Endothelial cell of umbilical vein (primary cell): Measurements from ENCODE around the gene SATB1. TPM values are rescaled to one million over a fixed set of nuclear protein-coding genes. Genes with fewer than 3 reads are reported as not detected.

Source experiments
- BruUV-seq: library from RNA; stranded (reverse); fragments of 400-500 nt; replicated peaks from 2 replicates; lab custom pipeline; 2021; lab: Mats Ljungman, UMichigan
- CTCF ChIA-PET: fragments of 300-600, 350-600 bp; sonication (Branson Sonifier 250); formaldehyde crosslinking; loops from one replicate; lab custom pipeline; 2021; ENCODE audit warnings: antibody characterized with exemption, inconsistent platforms; lab: Charles Lee
- POLR2A ChIA-PET: fragments of 300-600, 350-600 bp; sonication (Branson Sonifier 250); formaldehyde crosslinking; loops from one replicate; lab custom pipeline; 2021; ENCODE audit warnings: antibody characterized with exemption, inconsistent platforms; lab: Charles Lee
- DNase-seq: peaks from one replicate; pipeline ENCODE4 v3.0.0-alpha.2; 2011; ENCODE audit warnings: low read depth, low spot score
- FAIRE-seq: peaks from 2 replicates; lab custom pipeline; 2011; peaks lifted over from hg19 to GRCh38; lab: Jason Lieb, UNC
- H2AFZ ChIP-seq: 2 replicates; pipeline ENCODE4 v1.6.0; 2012; ENCODE audit warnings: low read depth, low read length, control low read depth, inconsistent platforms
- H3K27ac ChIP-seq: 2 replicates; pipeline ENCODE4 v1.5.1; 2011; ENCODE audit warnings: low read depth, mild to moderate bottlenecking, control low read depth, low read length, moderate library complexity; ENCODE audit not compliant: insufficient read depth
- H3K27me3 ChIP-seq, 2 experiments: 2 replicates each; pipeline versions ENCODE4 v1.6.0 to v1.6.1; 2011; ENCODE audit warnings: low read length in 2 of 2, mixed read lengths in 1 of 2; ENCODE audit not compliant: control insufficient read depth in 2 of 2, insufficient read depth in 2 of 2
- H3K36me3 ChIP-seq, 2 experiments: 2 replicates in 1 of 2; 3 replicates in 1 of 2; pipeline ENCODE4 v1.5.1; 2011; ENCODE audit warnings: low read length in 2 of 2, mild to moderate bottlenecking in 1 of 2, moderate library complexity in 1 of 2; ENCODE audit not compliant: control insufficient read depth in 2 of 2, insufficient read depth in 2 of 2; ENCODE audit errors: extremely low read depth in 1 of 2
- H3K4me1 ChIP-seq: 3 replicates; pipeline ENCODE4 v1.5.1; 2011; ENCODE audit warnings: mild to moderate bottlenecking, low read length; ENCODE audit not compliant: control insufficient read depth, insufficient read depth; ENCODE audit errors: extremely low read depth
- H3K4me2 ChIP-seq: 2 replicates; pipeline ENCODE4 v1.6.1; 2011; ENCODE audit warnings: low read length, control low read depth, mixed read lengths; ENCODE audit not compliant: insufficient read depth
- H3K4me3 ChIP-seq, 3 experiments: fragments of 200-600 bp in 1 of 3; sonication (generic), shearing (Covaris generic) in 1 of 3; replicated peaks in 1 of 3; 2 replicates each; pipeline ENCODE4 v1.5.1; 2011 to 2016; ENCODE audit warnings: control low read depth in 3 of 3, low read length in 3 of 3, mild to moderate bottlenecking in 2 of 3, inconsistent platforms in 1 of 3, low read depth in 1 of 3, moderate library complexity in 1 of 3; ENCODE audit not compliant: insufficient read depth in 1 of 3
- H3K79me2 ChIP-seq: 2 replicates; pipeline ENCODE4 v1.6.0; 2012; ENCODE audit warnings: low read length, inconsistent platforms; ENCODE audit not compliant: control insufficient read depth, insufficient read depth
- H3K9ac ChIP-seq: replicated peaks from 2 replicates; pipeline ENCODE3; 2011; ENCODE audit warnings: low read length, control low read depth; ENCODE audit not compliant: insufficient read depth; ENCODE audit errors: extremely low read depth
- H3K9me1 ChIP-seq: replicated peaks from 3 replicates; pipeline ENCODE4 v1.6.0; 2011; ENCODE audit warnings: mild to moderate bottlenecking, low read length; ENCODE audit not compliant: control insufficient read depth, insufficient read depth; ENCODE audit errors: extremely low read depth
- H3K9me3 ChIP-seq: replicated peaks from 2 replicates; pipeline ENCODE4 v1.5.1; 2012; ENCODE audit warnings: low read length, inconsistent platforms; ENCODE audit not compliant: control insufficient read depth, insufficient read depth
- H4K20me1 ChIP-seq: replicated peaks from 2 replicates; pipeline ENCODE3; 2011; ENCODE audit warnings: mild to moderate bottlenecking, low read length; ENCODE audit not compliant: control insufficient read depth, insufficient read depth; ENCODE audit errors: extremely low read depth
- CTCF ChIP-seq, 2 donors: IDR thresholded peaks; 1 replicate in 1 of 2; 2 replicates in 1 of 2; pipeline ENCODE4 v1.5.1; 2011; ENCODE audit warnings: low read length in 2 of 2, mild to moderate bottlenecking in 2 of 2, moderate library complexity in 2 of 2, control low read depth in 1 of 2, inconsistent platforms in 1 of 2, low read depth in 1 of 2; ENCODE audit not compliant: insufficient read depth in 1 of 2; ENCODE audit errors: extremely low read depth in 1 of 2
- EZH2 ChIP-seq: IDR thresholded peaks from 2 replicates; pipeline ENCODE4 v1.6.1; 2012; ENCODE audit warnings: borderline replicate concordance, low read depth, mild to moderate bottlenecking, moderate library complexity, low read length, inconsistent platforms; ENCODE audit not compliant: severe bottlenecking
- FOS ChIP-seq: IDR thresholded peaks from 2 replicates; pipeline ENCODE4 v1.6.1; 2011; ENCODE audit warnings: mild to moderate bottlenecking, low read length, moderate library complexity, borderline replicate concordance; ENCODE audit not compliant: insufficient read depth
- GATA2 ChIP-seq: IDR thresholded peaks from 2 replicates; pipeline ENCODE4 v1.7.0; 2011; ENCODE audit warnings: low read depth, mild to moderate bottlenecking, moderate library complexity, mixed read lengths, low read length; ENCODE audit not compliant: insufficient read length, insufficient read depth
- JUN ChIP-seq: IDR thresholded peaks from 2 replicates; pipeline ENCODE4 v1.6.1; 2011; ENCODE audit warnings: borderline replicate concordance, low read depth; ENCODE audit not compliant: insufficient read length, insufficient read depth
- MAX ChIP-seq: IDR thresholded peaks from 2 replicates; pipeline ENCODE4 v1.6.1; 2011; ENCODE audit not compliant: insufficient read depth, insufficient read length
- MYC ChIP-seq: IDR thresholded peaks from one replicate; pipeline ENCODE4 v1.6.1; 2011; ENCODE audit warnings: mild to moderate bottlenecking, low read depth, low read length
- POLR2A ChIP-seq: IDR thresholded peaks from 2 replicates; pipeline ENCODE4 v1.6.1; 2012; ENCODE audit warnings: low read depth, mild to moderate bottlenecking, control low read depth, low read length
- POLR2AphosphoS5 ChIP-seq: IDR thresholded peaks from 2 replicates; pipeline ENCODE4 v1.6.1; 2012; ENCODE audit warnings: low read depth, mild to moderate bottlenecking, control low read depth, low read length, moderate library complexity; ENCODE audit not compliant: insufficient read depth
- dilution Hi-C: fragments of 300-500 bp; cut with MboI; formaldehyde crosslinking; loops from one replicate; pipeline ENCODE4 v1.15.0; 2019; ENCODE audit warnings: low sequenced_read_pairs; ENCODE audit not compliant: extremely low pct_ligation_motif_present
- intact Hi-C: fragments of 100-400 bp; cut with micrococcal nuclease; formaldehyde crosslinking; loops from one replicate; pipeline ENCODE4 v1.10.0; 2022
- polyA plus RNA-seq, 4 experiments: library from polyadenylated mRNA; depleted of rRNA in 3 of 4; stranded (reverse) in 3 of 4; unstranded in 1 of 4; fragments of >200 nt; gene quantifications; 2 replicates each; pipeline versions ENCODE4 v1.2.1 to v1.2.3, GENCODE V29; 2011 to 2012; ENCODE audit warnings: missing spikeins in 1 of 4
- total RNA-seq: library from RNA; stranded (reverse); gene quantifications from 2 replicates; pipeline ENCODE4 v1.2.3, GENCODE V29; 2021

The SATB1 gene
- total and polyA plus RNA-seq, 2 donors (not counting 3 experiments of a cell fraction or from before 2014, with no cell fraction given), result 3.9 to 6.2 TPM

- H3K4me1 ChIP-seq, result no peaks in the 10 kb centered on the region
- no peak overlapping the region for H3K4me3 ChIP-seq
- no peaks in the 10 kb centered on the region for H3K79me2 ChIP-seq
- H3K9me3 ChIP-seq, result no peaks in the 10 kb centered on the region
- no peaks in the 10 kb centered on the region for H4K20me1 ChIP-seq
- DNase-seq (no peak), FAIRE-seq (no peak)
- H3K27me3 ChIP-seq, result no peaks in the 10 kb centered on the region
- POLR2A ChIA-PET, result no interaction called here
- BruUV-seq, result no TSS peak
- no peak for TF ChIP-seq FOS
- TF ChIP-seq GATA2, result no peak
- TF ChIP-seq MYC, result no peak
- TF ChIP-seq MAX, result no peak
- TF ChIP-seq JUN, result no peak
- no peak for TF ChIP-seq POLR2A
- CTCF ChIA-PET, result no interaction called here
- H3K9me1 ChIP-seq, result no peaks in the 10 kb centered on the region
- H3K27ac ChIP-seq, result no peak overlapping the region
- H3K9ac ChIP-seq, result no peak overlapping the region
- intact Hi-C loops, result no loop called here
- no peaks in the 10 kb centered on the region for H3K36me3 ChIP-seq
- no peak overlapping the region for H2AFZ ChIP-seq
- dilution Hi-C loops, result no loop called here
- H3K4me2 ChIP-seq, result no peak overlapping the region
These were observed 61.8 kb downstream of the SATB1 start for GRCh38 chr3:18363338-18363737.

DNA sequence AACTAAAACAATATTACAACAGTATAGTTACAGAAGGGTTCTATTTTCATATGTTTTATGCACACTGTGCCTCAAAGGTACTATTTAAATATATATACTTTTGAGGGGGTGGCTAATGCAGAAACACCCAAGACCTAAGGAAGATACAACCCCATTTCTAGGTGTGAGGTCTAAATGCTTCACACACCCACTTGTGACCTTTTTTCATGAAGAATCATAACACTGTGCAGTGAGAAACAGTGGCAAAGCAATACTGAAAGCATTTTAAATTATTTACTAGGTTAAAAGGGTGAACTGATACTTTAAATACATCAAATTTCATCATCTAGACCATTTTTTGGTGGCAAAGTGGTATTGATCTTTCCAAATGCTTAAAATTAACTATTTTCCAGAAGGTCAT is 67.4 kb downstream of the SATB1 start:
- ChIA-PET CTCF (no interaction called here), POLR2A (no interaction called here)
- dilution Hi-C loops, result no loop called here
- Histone ChIP-seq H3K9me3 (no peaks in the 10 kb centered on the region), H3K9me1 (no peaks in the 10 kb centered on the region), H3K4me2 (no peak overlapping the region), H3K36me3 (no peaks in the 10 kb centered on the region), H2AFZ (no peak overlapping the region), H4K20me1 (no peaks in the 10 kb centered on the region), H3K27me3 (no peaks in the 10 kb centered on the region), H3K4me3 (no peak overlapping the region), H3K27ac (no peak overlapping the region), H3K9ac (no peak overlapping the region), H3K79me2 (no peaks in the 10 kb centered on the region), H3K4me1 (no peaks in the 10 kb centered on the region)
- no peak for TF ChIP-seq FOS
- TF ChIP-seq JUN, result no peak
- no peak for TF ChIP-seq MAX
- no peak for TF ChIP-seq POLR2A
- TF ChIP-seq CTCF (IDR thresholded peaks at IDR 0.05; ENCODE audit: extremely low read depth in 1 of 2, insufficient read depth in 1 of 2, low read depth in 1 of 2, low read length in 2 of 2), result no peak
- no peak for TF ChIP-seq MYC
- TF ChIP-seq GATA2, result no peak
- no peak for TF ChIP-seq EZH2
- no peak for TF ChIP-seq POLR2AphosphoS5
- FAIRE-seq, result no peak
- no TSS peak for BruUV-seq
- intact Hi-C loops, result no loop called here
- DNase-seq, result no peak
